SK-MEL-5 (cell line): ENCODE data around the gene ZNF853. TPM values are rescaled to one million over a fixed set of nuclear protein-coding genes. Genes with fewer than 3 reads are reported as not detected.

ENCODE experiments used
- DNase-seq: peaks from one replicate; pipeline ENCODE4 v3.0.0-alpha.2; 2016; ENCODE audit warnings: low read depth, low spot score
- in situ Hi-C: cut with HindIII; loops from 2 replicates; pipeline ENCODE4 v1.10.0; 2016; ENCODE audit warnings: low sequenced_read_pairs, high pct_unique_total_duplicates, low pct_unique_long_range_greater_than_20kb
- total RNA-seq: library from RNA; depleted of rRNA; stranded (reverse); fragments of >200 nt; shearing (Covaris generic); gene quantifications from 2 replicates; pipeline ENCODE4 v1.2.3, GENCODE V29; 2014

ZNF853 gene
- total RNA-seq, 1 experiment from 2014 or later: 0.16 TPM

- peak; percentile 32 for DNase-seq
- in situ Hi-C loops: no loop called here
These were observed 24.7 kb upstream of the ZNF853 start for GRCh38 chr7:6590645-6591110.

GRCh38 chr7:6600093-6600492 lies 15.3 kb upstream of the ZNF853 start:
- DNase-seq: no peak
- in situ Hi-C loops: no loop called here

- in situ Hi-C loops: no loop called here
- no peak for DNase-seq
These were observed 11.0 kb upstream of the ZNF853 start for GRCh38 chr7:6604458-6604857.

GRCh38 chr7:6606866-6607583 lies 8.4 kb upstream of the ZNF853 start:
- in situ Hi-C loops: no loop called here
- DNase-seq: no peak

GRCh38 chr7:6607651-6608051 lies 7.8 kb upstream of the ZNF853 start:
- in situ Hi-C loops: no loop called here
- no peak for DNase-seq

- DNase-seq: no peak
- in situ Hi-C loops: no loop called here
These were observed 7.3 kb upstream of the ZNF853 start for GRCh38 chr7:6608081-6608480.

- in situ Hi-C loops: no loop called here
- no peak for DNase-seq
These were observed 6.6 kb upstream of the ZNF853 start for GRCh38 chr7:6608794-6609193.

- peak; percentile 30 for DNase-seq
- in situ Hi-C loops: no loop called here
These were observed 2.6 kb upstream of the ZNF853 start for GRCh38 chr7:6612819-6613218.

- DNase-seq: no peak
- in situ Hi-C loops: no loop called here
These were observed 1.7 kb upstream of the ZNF853 start for GRCh38 chr7:6613706-6614105.

- DNase-seq: no peak
- in situ Hi-C loops: no loop called here
These were observed 529 bp downstream of the ZNF853 start for GRCh38 chr7:6615723-6616555.

- DNase-seq: no peak
- in situ Hi-C loops: no loop called here
These were observed 1.6 kb downstream of the ZNF853 start for GRCh38 chr7:6616854-6617643.

- in situ Hi-C loops: no loop called here
- no peak for DNase-seq
These were observed 3.2 kb downstream of the ZNF853 start for GRCh38 chr7:6618621-6619020.

GRCh38 chr7:6619961-6620360 lies 4.6 kb downstream of the ZNF853 start:
- in situ Hi-C loops: no loop called here
- no peak for DNase-seq

GRCh38 chr7:6621195-6622133 lies 6.1 kb downstream of the ZNF853 start:
- in situ Hi-C loops: no loop called here
- DNase-seq: no peak

GRCh38 chr7:6622134-6622710 lies 6.8 kb downstream of the ZNF853 start:
- DNase-seq: no peak
- in situ Hi-C loops: no loop called here

GRCh38 chr7:6623589-6624245 lies 8.3 kb downstream of the ZNF853 start:
- in situ Hi-C loops: no loop called here
- DNase-seq: no peak
